GM06990 (cell line): Measurements from ENCODE around the gene CAPN11.

Experiments
- DNase-seq: peaks from one replicate; pipeline ENCODE4 v3.0.0-alpha.2; 2011; ENCODE audit not compliant: insufficient read length; ENCODE audit errors: extremely low read depth
- H3K27me3 ChIP-seq: replicated peaks from 2 replicates; pipeline ENCODE4 v1.6.0; 2011; ENCODE audit warnings: low read length; ENCODE audit not compliant: control insufficient read depth, insufficient read depth
- H3K36me3 ChIP-seq: 2 replicates; pipeline ENCODE4 v1.5.1; 2011; ENCODE audit warnings: low read length; ENCODE audit not compliant: control insufficient read depth, insufficient read depth
- H3K4me3 ChIP-seq: replicated peaks from 2 replicates; pipeline ENCODE4 v1.5.1; 2011; ENCODE audit warnings: low read depth, mild to moderate bottlenecking, control low read depth, low read length
- TF ChIP-seq, protein P1 (sequence below): IDR thresholded peaks from 2 replicates; pipeline ENCODE4 v1.5.1; 2011; ENCODE audit warnings: low read length, control low read depth, mild to moderate bottlenecking, inconsistent platforms; ENCODE audit not compliant: insufficient read depth, poor library complexity, severe bottlenecking

CAPN11 gene

DNA sequence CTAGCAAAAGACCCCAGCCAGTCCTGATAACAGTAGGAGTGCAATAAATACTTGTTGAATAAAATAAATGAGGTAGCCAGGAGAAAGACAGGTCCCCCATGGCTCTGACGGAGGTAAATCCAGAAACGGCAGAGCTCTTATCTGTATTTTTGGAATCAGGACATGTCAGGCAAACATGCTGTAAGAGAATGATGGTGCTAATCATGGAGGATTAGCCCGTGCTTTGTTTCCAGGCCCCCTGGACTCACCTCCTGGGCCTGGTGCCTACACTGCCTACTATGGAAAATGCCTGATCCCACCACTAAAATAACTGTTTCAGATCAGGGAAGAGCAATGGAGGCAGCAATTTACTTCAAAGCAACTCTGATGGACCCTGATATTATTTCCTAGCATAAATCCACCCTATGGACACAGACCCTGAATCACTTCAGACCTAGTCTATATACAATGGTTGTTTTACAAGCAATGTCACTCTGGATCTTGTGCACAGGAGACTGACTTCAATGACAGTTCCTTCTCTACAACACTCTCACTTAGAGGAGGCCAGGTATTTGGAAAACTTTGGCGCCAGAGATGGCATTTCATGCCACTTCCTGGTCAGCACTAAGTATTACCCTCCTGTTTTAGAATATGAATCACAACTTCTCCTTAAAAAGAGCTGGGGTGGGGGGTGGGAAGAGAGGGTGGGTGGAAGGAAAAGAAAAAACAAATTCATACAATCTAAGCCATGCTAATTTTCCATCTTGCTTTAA lies 37.8 kb upstream of the CAPN11 start:
- TF ChIP-seq, protein P1, sequence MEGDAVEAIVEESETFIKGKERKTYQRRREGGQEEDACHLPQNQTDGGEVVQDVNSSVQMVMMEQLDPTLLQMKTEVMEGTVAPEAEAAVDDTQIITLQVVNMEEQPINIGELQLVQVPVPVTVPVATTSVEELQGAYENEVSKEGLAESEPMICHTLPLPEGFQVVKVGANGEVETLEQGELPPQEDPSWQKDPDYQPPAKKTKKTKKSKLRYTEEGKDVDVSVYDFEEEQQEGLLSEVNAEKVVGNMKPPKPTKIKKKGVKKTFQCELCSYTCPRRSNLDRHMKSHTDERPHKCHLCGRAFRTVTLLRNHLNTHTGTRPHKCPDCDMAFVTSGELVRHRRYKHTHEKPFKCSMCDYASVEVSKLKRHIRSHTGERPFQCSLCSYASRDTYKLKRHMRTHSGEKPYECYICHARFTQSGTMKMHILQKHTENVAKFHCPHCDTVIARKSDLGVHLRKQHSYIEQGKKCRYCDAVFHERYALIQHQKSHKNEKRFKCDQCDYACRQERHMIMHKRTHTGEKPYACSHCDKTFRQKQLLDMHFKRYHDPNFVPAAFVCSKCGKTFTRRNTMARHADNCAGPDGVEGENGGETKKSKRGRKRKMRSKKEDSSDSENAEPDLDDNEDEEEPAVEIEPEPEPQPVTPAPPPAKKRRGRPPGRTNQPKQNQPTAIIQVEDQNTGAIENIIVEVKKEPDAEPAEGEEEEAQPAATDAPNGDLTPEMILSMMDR = no peak
- H3K27me3 ChIP-seq = no peaks in the 10 kb centered on the region
- DNase-seq = no peak
- H3K36me3 ChIP-seq = no peaks in the 10 kb centered on the region; the same call in none of the 2 replicates
- no peak overlapping the region for H3K4me3 ChIP-seq

DNA sequence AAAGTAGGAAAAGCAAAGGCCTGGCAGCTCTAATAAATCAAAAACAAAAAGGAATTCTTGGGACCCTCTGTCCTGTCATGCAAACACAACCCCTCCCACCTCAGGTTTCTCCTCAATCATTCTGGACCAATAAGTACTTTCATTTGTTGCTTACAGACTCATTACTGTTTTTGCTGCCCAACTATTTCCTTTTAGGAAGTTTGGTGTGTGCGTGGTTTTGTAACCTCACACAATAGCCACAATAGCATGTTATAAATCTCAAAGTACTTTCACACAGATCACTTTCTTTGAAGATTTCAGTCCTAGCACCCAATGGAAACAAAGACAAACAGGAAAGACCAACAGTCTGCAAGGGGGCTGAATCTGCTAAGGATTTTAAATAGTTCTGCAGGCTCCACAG lies 35.8 kb upstream of the CAPN11 start:
- Histone ChIP-seq H3K4me3 (no peak overlapping the region), H3K27me3 (no peaks in the 10 kb centered on the region), H3K36me3 (no peaks in the 10 kb centered on the region; the same call in none of the 2 replicates)
- DNase-seq = no peak
- TF ChIP-seq, protein P1 = no peak

DNA sequence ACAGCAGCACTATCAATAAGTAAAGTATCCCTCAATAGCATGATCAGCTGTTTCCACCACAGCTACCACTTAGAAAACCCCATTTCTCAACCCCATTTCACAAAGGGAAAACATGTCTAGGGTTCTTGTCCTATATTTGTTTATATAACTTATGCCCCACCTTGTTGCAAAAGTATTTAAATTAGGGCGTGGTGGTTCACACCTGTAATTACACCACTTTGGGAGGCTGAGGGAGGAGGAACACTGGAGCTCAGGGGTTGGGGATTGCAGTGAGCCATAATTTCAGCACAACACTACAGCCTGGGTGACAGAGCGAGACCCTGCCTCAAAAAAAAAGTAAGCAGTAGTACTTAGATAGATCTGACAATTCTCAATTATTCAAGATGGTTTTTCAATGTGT lies 35.1 kb upstream of the CAPN11 start:
- H3K36me3 ChIP-seq = no peaks in the 10 kb centered on the region; the same call in none of the 2 replicates
- no peak overlapping the region for H3K4me3 ChIP-seq
- DNase-seq = no peak
- no peaks in the 10 kb centered on the region for H3K27me3 ChIP-seq
- TF ChIP-seq, protein P1 = no peak

DNA sequence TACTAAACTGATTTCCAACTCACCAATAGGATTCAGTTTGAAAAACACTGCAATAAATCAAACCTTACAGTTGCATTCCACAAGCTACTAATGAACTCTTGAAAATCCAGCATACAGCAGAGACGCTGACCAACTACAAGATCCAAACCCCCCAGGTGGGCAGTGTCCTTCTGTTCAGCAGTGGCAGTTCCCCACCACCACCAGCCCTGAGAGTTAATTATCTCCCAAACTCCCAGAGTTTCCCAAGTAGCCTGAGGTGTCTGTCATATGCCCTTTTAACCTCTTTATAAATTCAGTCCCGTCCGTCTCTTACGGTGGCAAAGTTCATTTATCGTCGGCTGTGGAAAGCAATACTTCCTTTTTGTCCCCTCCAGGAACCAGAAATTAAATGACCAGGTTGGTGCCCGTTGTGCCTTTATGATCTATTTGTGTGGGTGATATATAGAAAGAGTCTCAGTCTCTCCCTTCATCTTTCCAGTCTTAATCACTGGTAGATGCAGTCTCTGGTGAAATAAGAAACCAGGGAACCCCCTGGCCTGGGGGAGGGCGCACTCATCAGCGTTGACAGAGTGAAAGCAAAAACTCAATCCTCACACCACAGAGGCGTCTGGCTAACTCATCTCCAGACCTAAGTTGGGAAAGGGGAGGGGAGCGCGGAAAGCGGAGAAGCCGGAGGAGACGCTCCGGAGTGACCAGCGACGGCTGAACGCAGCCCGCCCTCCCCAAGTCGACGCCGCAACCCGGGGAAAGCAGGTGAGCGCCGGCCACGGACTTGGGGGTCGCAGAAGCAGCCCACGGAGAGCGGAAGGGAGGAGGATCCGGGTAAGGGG lies 32.1 kb upstream of the CAPN11 start:
- peak; percentile 60 for DNase-seq

DNA sequence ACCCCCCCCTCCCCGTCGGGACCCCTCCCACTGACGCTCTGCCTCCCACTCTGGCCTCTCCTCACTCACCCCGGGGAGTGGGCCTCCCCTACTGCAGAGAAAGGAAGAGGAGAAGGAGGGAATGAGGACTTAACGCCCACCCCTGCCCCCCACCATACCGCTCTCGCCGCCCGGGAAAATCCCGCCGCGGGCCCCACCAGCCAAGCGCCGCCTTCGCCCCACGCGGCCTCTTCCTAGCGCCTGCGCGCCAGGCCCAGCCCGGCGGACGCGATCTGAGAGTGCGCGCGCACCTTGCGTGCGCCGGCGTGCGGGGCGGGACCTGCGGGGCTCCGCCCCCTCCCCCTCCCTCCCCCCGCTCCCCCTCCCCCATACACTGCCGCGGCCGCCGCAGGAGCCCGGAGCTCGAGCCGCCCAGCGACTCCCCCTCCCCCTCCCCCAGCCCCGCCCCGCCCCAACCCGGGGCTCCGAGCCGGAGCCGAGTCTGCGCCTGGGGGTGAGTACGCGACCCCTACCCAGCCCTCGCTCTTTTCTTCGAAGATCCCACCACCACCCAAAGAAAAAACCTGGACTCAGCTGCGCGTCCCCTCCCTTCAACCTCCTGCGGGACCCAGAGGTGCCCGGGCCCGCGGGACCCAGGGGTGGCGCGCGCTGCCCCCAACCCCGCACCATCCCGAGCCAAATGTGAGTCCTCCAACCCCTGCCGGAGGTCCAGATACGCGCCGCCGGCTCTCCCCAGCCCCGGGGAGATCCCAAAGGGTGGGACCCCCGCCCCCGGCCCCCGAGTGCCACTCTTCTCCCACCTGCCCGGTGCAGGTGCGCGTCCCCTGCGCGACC lies 31.2 kb upstream of the CAPN11 start, which contains the start of the genes MRPL14 and TMEM63B:
MRPL14 (minus strand) TSS at position 267 of the 834 bp plus-strand sequence. CDS start 10,841 bp downstream, outside the sequence.
TMEM63B (plus strand) TSS at position 369 of the 834 bp plus-strand sequence. CDS start 7,031 bp downstream, outside the sequence.
- Histone ChIP-seq H3K27me3 (no peaks in the 10 kb centered on the region), H3K36me3 (no peaks in the 10 kb centered on the region), H3K4me3 (peak within 1 kb of the TSS; percentile 90)
- DNase-seq = peak; percentile 90
- TF ChIP-seq, protein P1 = no peak

More for the DNA sequence above, 32.1 kb upstream of the CAPN11 start:
- TF ChIP-seq, protein P1 = no peak
- H3K4me3 ChIP-seq = peak overlapping the region; percentile 90
- H3K27me3 ChIP-seq = no peaks in the 10 kb centered on the region
- H3K36me3 ChIP-seq = no peaks in the 10 kb centered on the region
